CD4-positive, alpha-beta T cell treated with Interleukin-21 for 1 hour (primary cell): ENCODE data around the gene TBX2.
"Not testable (repeated sequence)": the region's sequence is repeated elsewhere in the genome, so short reads cannot be mapped to it uniquely, and the experiment has no call there.

Experiments used
- DNase-seq: peaks from one replicate; pipeline ENCODE4 v3.0.0-alpha.2; 2020

TBX2 gene

DNA sequence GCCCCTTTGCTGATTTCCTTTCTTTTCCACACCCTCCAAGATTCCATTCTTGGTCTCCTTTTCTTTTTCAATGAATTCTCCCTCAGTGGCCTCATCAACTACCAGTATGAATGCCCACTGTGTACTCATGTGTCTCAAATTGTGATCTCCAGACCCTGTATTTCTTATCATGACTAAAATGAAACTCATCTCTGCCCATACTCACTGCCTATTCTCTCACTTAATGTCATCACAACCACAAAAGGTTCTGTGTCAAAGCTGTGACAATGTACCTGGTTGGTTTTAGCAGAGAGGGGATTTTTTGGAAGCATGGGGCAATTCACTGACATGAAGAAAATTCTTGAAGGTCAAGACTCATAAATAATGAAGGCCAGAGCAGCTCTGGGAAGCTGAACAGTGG lies 41.1 kb downstream of the TBX2 start:
- DNase-seq = no peak

DNA sequence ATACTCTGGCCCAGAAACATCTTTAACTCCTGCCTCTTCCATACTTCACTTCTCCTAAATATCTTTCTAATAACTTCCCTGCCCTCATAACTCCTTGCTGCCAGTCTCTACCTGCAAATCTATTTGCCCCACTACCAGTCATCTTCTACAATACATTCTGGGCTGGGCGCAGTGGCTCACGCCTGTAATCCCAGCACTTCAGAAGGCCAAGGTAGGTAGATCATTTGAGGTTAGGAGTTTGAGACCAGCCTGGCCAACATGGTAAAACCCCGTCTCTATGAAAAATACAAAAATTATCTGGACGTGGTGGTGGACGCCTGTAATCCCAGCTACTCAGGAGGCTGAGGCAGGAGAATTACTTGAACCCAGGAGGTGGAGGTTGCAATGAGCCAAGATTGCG lies 41.9 kb downstream of the TBX2 start:
- not testable (repeated sequence) for DNase-seq

GRCh38 chr17:61442136-61442775 lies 42.6 kb downstream of the TBX2 start:
- DNase-seq = no peak

DNA sequence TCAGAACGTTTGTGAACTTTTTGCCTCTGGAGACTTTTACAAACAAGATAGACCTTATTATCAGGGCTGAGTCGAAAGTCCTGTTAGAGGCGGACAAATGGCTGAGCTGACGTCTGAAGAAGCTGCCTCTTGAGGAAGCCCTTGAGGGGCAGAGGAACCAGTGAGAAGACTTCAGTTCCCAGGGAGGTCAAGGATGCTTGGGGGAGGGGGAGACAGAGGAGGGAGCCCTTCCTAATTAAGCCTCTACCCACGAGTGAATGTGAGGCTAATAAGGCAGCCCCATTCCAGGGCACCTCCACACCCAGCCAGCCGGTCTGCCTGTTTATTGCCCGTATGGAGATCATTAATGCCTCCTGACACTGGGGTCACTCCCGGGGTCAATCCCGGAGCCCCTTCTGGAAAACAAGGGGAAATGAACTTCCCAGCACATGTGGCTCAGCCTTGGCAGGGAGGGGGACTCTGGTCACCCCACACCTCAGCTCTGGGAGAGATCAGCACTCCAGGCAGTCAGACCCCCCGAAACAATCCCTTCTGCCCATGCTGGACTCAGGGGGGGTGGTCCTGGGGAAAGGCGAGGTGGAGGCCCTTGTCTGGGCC lies 43.3 kb downstream of the TBX2 start:
- DNase-seq = no peak

GRCh38 chr17:61443475-61443882 lies 43.8 kb downstream of the TBX2 start:
- DNase-seq = no peak

- DNase-seq = no peak
These were observed 44.4 kb downstream of the TBX2 start for GRCh38 chr17:61444075-61444474.

- DNase-seq = no peak
These were observed 45.2 kb downstream of the TBX2 start for GRCh38 chr17:61444831-61445230.

DNA sequence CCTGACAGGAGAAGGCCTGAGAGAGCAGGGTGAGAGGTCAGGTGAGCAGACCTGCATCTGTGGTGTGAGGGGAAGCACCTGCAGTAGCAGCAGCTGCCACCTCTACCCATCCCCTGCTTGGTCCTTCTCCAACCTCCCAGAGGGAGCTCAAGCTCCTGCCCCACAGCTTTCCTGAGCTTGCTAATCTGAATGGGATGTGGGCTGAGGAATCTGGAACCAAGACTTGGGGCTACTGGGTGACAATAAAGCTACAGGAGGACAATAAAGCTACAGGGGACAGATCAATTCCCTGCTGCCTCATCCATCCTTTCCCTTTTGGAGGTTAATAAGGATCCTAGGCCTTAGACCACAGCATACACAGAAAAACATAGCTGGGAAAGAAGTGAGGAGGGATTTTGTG lies 47.7 kb downstream of the TBX2 start:
- DNase-seq = no peak

DNA sequence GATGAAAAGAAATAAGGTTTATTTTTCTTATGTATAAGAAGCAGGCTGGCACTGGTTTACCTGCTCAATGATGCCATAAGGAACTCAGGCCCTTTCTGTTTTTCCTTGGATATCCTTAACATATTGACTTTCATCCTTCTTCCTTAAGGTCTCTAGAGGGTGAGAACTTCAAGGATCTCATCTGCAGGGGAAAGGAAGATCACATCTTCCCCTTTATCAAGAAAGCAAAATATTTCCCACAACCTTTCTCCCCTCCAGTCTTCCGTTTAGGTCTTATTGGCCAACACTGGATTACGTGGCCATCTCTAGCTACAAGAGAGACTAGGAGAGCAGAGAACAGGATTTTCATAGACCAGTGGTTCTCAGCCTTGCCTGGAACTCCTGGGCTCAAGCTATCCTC lies 48.4 kb downstream of the TBX2 start:
- DNase-seq = no peak

DNA sequence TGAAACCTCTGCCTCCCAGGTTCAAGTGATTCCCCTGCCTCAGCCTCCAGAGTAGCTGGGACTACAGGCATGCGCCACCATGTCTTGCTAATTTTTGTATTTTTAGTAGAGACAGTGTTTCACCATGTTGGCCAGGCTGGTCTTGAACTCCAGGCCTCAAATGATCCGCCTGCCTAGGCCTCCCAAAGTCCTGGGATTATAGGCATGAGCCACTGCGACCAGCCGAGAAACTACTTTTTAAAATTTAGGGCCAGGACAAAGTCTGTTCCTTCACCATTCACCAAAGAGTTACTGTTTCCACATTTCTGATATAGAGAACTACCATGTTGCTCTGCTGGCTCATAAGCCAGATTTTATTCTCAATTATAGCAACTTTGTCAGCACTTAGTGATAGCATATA lies 49.5 kb downstream of the TBX2 start:
- DNase-seq = not testable (repeated sequence)

DNA sequence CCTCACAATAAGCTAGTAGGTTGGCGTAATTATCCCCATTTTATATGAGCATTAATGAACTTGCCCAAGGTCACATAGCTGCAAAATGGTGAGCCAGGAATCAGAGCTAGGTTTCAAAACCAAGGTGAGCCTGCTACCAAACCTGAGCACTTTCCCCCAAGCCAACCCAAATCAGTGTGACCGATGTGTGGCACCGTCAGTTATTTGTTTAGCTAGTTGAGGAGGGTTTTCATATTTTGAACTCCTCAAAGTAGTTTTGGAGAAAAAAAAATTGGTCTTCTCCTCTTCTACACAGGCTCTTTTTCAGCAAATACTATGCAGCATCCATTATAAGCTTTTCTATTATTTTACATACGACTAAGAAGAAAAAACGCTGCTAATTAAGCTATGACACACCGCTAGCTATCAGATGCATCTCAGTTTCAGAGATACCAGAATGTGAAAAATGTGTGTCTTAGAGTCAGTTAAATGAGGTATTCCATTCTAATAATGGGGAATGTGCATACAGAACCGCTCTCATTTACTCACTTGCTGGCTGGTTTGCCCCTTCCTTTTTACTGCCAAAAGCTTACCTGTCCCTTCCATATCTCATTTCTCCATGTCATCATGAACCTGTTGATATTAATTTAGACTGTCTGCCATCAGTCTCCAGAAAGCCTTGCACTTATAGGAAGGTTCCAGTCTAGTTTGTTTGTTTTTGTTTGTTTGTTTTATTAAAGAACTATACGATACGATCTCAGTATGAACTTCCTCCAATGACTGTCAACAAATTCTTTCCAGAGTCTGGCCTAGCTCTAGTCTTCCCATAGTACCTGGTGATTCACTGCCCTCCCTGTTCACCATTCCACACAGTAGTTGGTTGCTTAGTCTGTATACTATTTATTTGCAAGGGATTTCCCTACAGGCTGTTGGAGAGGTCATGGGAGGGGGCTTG lies 50.3 kb downstream of the TBX2 start:
- DNase-seq = no peak

DNA sequence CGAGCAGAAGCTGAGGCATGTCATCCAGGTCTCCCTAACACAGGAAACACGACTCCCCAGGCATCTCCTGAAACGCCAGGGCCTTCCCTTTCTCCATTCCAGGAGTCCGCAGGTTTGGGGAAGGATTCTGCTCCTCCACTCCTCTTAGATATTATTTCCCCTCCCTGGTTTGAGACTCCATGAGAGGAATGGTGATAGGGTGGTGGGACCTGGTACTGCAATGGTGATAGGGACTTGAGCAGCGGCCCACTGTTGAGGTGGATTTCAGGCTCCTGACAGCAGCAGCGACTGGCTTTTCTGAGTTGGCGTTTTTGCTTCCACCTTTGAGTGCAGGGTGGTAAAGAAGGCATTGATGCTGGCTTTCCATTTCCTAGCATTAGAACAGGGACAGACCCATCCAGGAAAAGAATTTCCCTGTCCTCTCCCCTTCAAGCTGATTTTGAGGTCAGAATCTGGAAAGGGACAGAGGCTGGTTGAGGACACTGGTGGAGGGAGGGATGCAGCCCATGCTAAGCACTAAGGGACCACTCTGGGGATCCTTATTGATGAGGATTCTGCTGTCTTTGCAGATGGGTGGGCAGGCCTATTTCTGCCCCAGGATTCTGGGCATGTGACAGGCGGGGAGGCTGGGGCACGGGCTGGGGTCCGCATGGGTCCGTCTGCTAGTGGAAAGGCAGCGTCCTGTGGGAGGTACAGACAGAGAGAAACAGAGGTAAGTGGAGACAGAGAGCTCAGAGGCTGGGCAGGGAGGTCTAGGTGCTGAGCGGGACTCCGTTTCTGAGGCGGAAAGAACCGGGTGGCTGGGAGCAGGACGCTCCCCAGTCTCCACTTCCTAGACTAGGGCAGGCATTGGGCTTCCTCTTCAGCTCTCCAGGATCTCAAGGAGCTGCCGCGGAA lies 51.2 kb downstream of the TBX2 start:
- DNase-seq = no peak

- no peak for DNase-seq
These were observed 52.1 kb downstream of the TBX2 start for GRCh38 chr17:61451538-61452300.

GRCh38 chr17:61452301-61453290 lies 53.0 kb downstream of the TBX2 start, which contains the start of gene TBX4:
Gene TBX4 (plus strand): TSS chr17:61452422. CDS start chr17:61456491, 4,069 bp downstream.
- no peak for DNase-seq

- DNase-seq = no peak
These were observed 54.1 kb downstream of the TBX2 start for GRCh38 chr17:61453566-61454380.

DNA sequence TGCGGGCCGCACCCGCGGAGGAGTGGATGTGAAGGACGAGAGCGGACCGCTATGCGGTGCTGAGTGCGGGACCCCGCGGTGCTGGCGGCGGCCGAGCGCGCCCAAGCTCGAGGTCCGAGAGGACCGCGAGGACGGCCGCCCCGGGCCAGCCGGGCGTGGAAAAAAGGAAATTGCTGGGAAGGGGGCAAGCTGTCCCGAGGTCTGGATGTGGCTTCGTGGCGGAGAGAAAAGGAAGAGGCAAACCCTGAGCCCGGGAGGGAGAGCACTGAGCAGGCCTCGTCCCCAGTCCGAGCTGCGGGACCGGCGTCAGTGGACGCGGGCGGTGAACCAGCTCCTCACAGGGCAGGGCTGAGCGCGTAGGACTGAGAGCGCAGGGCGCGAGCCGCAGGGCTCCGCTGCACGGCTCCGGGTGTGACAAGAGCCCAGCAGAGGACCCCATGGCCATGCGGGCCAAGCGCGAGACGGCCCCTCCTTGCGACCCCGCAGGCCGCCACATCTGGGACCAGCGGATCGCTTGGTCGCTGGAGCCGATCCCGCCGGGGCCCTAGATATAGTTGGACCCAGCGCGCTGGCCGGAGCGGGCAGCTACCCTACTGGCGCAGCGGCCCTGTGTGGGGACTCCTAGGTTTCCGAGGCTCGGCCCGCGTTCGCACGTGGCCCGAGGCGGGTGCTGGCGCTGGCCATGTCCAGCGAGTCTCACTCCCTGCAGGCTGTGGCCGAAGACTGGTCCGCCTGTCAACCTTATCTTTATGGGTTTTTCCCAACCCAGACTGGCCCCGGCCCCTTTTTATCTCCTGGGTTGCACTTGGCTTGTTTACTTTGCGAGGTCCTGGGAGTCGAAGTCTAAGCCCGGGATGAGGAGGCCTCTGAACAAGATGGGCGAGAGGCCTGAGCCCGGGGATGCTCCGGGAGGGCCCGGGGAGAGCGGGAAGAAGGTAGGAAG lies 55.0 kb downstream of the TBX2 start:
- no peak for DNase-seq

GRCh38 chr17:61455324-61456060 lies 55.8 kb downstream of the TBX2 start:
- no peak for DNase-seq
